ENCODE results near the gene ANO7.

DNA sequence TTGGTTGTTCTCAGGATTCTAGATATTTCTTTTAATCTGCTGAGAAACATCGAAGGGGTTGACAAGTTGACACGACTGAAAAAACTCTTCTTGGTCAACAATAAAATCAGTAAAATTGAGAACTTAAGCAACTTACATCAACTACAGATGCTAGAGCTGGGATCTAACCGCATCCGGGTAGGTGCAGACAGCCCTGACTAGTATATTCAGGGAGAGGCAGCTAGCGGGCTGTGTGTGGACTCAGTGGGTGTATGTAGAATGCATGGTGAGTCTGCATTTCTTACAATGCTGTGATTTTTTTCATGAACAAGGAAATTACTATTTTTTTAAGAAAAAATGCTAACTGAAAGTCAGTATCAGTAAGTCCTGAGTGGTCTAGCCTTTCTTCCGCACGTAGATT is 28.2 kb upstream of the ANO7 start:
- TF ChIP-seq, protein P1, sequence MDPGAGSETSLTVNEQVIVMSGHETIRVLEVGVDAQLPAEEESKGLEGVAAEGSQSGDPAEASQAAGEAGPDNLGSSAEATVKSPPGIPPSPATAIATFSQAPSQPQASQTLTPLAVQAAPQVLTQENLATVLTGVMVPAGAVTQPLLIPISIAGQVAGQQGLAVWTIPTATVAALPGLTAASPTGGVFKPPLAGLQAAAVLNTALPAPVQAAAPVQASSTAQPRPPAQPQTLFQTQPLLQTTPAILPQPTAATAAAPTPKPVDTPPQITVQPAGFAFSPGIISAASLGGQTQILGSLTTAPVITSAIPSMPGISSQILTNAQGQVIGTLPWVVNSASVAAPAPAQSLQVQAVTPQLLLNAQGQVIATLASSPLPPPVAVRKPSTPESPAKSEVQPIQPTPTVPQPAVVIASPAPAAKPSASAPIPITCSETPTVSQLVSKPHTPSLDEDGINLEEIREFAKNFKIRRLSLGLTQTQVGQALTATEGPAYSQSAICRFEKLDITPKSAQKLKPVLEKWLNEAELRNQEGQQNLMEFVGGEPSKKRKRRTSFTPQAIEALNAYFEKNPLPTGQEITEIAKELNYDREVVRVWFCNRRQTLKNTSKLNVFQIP (CRISPR knock-in tag; IDR thresholded peaks at IDR 0.05; ENCODE audit: borderline replicate concordance, low read depth): no peak
- TF ChIP-seq, protein P2, sequence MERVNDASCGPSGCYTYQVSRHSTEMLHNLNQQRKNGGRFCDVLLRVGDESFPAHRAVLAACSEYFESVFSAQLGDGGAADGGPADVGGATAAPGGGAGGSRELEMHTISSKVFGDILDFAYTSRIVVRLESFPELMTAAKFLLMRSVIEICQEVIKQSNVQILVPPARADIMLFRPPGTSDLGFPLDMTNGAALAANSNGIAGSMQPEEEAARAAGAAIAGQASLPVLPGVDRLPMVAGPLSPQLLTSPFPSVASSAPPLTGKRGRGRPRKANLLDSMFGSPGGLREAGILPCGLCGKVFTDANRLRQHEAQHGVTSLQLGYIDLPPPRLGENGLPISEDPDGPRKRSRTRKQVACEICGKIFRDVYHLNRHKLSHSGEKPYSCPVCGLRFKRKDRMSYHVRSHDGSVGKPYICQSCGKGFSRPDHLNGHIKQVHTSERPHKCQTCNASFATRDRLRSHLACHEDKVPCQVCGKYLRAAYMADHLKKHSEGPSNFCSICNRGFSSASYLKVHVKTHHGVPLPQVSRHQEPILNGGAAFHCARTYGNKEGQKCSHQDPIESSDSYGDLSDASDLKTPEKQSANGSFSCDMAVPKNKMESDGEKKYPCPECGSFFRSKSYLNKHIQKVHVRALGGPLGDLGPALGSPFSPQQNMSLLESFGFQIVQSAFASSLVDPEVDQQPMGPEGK (CRISPR knock-in tag; IDR thresholded peaks at IDR 0.05; ENCODE audit: borderline replicate concordance): no peak
- TF ChIP-seq, protein P3, sequence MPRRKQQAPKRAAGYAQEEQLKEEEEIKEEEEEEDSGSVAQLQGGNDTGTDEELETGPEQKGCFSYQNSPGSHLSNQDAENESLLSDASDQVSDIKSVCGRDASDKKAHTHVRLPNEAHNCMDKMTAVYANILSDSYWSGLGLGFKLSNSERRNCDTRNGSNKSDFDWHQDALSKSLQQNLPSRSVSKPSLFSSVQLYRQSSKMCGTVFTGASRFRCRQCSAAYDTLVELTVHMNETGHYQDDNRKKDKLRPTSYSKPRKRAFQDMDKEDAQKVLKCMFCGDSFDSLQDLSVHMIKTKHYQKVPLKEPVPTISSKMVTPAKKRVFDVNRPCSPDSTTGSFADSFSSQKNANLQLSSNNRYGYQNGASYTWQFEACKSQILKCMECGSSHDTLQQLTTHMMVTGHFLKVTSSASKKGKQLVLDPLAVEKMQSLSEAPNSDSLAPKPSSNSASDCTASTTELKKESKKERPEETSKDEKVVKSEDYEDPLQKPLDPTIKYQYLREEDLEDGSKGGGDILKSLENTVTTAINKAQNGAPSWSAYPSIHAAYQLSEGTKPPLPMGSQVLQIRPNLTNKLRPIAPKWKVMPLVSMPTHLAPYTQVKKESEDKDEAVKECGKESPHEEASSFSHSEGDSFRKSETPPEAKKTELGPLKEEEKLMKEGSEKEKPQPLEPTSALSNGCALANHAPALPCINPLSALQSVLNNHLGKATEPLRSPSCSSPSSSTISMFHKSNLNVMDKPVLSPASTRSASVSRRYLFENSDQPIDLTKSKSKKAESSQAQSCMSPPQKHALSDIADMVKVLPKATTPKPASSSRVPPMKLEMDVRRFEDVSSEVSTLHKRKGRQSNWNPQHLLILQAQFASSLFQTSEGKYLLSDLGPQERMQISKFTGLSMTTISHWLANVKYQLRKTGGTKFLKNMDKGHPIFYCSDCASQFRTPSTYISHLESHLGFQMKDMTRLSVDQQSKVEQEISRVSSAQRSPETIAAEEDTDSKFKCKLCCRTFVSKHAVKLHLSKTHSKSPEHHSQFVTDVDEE (CRISPR knock-in tag; IDR thresholded peaks at IDR 0.05): no peak
- TF ChIP-seq RARB (CRISPR knock-in tag; IDR thresholded peaks at IDR 0.05) (no peak), TCF4 (CRISPR knock-in tag; IDR thresholded peaks at IDR 0.05; ENCODE audit: borderline replicate concordance) (no peak), ZNF8 (CRISPR knock-in tag; IDR thresholded peaks at IDR 0.05) (no peak), TOX (CRISPR knock-in tag; IDR thresholded peaks at IDR 0.05; ENCODE audit: borderline replicate concordance) (no peak), PPARA (CRISPR knock-in tag; IDR thresholded peaks at IDR 0.05; ENCODE audit: borderline replicate concordance) (no peak)
- TF ChIP-seq, protein P4, sequence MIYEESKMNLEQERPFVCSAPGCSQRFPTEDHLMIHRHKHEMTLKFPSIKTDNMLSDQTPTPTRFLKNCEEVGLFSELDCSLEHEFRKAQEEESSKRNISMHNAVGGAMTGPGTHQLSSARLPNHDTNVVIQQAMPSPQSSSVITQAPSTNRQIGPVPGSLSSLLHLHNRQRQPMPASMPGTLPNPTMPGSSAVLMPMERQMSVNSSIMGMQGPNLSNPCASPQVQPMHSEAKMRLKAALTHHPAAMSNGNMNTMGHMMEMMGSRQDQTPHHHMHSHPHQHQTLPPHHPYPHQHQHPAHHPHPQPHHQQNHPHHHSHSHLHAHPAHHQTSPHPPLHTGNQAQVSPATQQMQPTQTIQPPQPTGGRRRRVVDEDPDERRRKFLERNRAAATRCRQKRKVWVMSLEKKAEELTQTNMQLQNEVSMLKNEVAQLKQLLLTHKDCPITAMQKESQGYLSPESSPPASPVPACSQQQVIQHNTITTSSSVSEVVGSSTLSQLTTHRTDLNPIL (CRISPR knock-in tag; IDR thresholded peaks at IDR 0.05; ENCODE audit: low read depth): no peak

Data from SK-N-SH treated with all-trans-retinoic acid at 6 μM for 48 hours (cell line).